Suprapubic skin (tissue), 3 donors: ENCODE results near the gene TXNDC2.

Experiments
- POLR2A ChIP-seq, 2 donors: fragments of 450-650 bp; IDR thresholded peaks; one replicate each; pipeline ENCODE4 v1.6.1; 2017; ENCODE audit warnings: antibody characterized with exemption in 2 of 2, mild to moderate bottlenecking in 2 of 2, moderate library complexity in 2 of 2
- TF ChIP-seq, protein P1 (sequence below), 2 donors: fragments of 200-600 bp in 1 of 2; fragments of 450-650 bp in 1 of 2; sonication (generic) in 1 of 2; IDR thresholded peaks; one replicate each; pipeline ENCODE4 v1.5.1; 2016 to 2019; ENCODE audit warnings: antibody characterized with exemption in 2 of 2, mild to moderate bottlenecking in 1 of 2, moderate library complexity in 1 of 2

DNA sequence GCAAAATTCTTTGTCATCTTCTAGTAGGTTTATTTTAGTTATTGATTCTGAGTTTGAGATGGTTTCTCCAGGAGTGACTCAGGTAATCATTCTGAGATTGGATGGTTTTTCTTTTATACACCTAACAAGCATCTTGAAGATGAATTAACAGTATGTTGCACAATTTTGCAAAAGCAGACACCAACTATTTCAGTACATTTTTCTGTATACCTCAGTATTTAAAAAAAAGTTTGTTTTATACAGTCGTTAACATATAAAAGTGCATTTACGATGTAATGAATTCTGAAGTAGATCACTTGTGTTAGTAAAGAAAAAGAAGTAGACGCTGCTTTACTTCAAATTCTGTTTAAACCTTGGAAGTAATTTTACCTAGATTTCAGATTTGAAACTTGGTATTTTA, 31.0 kb downstream of the TXNDC2 start:
- TF ChIP-seq, protein P1, sequence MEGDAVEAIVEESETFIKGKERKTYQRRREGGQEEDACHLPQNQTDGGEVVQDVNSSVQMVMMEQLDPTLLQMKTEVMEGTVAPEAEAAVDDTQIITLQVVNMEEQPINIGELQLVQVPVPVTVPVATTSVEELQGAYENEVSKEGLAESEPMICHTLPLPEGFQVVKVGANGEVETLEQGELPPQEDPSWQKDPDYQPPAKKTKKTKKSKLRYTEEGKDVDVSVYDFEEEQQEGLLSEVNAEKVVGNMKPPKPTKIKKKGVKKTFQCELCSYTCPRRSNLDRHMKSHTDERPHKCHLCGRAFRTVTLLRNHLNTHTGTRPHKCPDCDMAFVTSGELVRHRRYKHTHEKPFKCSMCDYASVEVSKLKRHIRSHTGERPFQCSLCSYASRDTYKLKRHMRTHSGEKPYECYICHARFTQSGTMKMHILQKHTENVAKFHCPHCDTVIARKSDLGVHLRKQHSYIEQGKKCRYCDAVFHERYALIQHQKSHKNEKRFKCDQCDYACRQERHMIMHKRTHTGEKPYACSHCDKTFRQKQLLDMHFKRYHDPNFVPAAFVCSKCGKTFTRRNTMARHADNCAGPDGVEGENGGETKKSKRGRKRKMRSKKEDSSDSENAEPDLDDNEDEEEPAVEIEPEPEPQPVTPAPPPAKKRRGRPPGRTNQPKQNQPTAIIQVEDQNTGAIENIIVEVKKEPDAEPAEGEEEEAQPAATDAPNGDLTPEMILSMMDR (IDR thresholded peaks at IDR 0.05), result no peak
- TF ChIP-seq POLR2A (IDR thresholded peaks at IDR 0.05), result no peak
